CD4-positive, alpha-beta T cell treated with Interleukin-6 at 100 ng/mL for 8 hours (primary cell): ENCODE measurements around the gene LHX3.

Experiments
- DNase-seq: peaks from one replicate; pipeline ENCODE4 v3.0.0-alpha.2; 2020; ENCODE audit warnings: mixed read lengths, low spot score

LHX3 gene

GRCh38 chr9:136177224-136177623 is 27.7 kb downstream of the LHX3 start:
- no peak for DNase-seq

GRCh38 chr9:136175616-136176197 is 29.2 kb downstream of the LHX3 start:
- no peak for DNase-seq

GRCh38 chr9:136174779-136175615 is 29.9 kb downstream of the LHX3 start:
- no peak for DNase-seq

- DNase-seq = no peak
Measured at GRCh38 chr9:136173648-136174290, 31.2 kb downstream of the LHX3 start.

GRCh38 chr9:136172412-136173079 is 32.4 kb downstream of the LHX3 start:
- no peak for DNase-seq

- DNase-seq = no peak
Measured at GRCh38 chr9:136171801-136172411, 33.0 kb downstream of the LHX3 start.

- DNase-seq = no peak
Measured at GRCh38 chr9:136171009-136171800, 33.7 kb downstream of the LHX3 start.

- peak; percentile 20 for DNase-seq
Measured at GRCh38 chr9:136170006-136170901, 34.7 kb downstream of the LHX3 start.

GRCh38 chr9:136169495-136169894 is 35.4 kb downstream of the LHX3 start:
- DNase-seq = no peak

- DNase-seq = no peak
Measured at GRCh38 chr9:136163248-136163850, 41.6 kb downstream of the LHX3 start.

GRCh38 chr9:136160995-136161610 is 43.8 kb downstream of the LHX3 start:
- DNase-seq = no peak

GRCh38 chr9:136160381-136160841 is 44.5 kb downstream of the LHX3 start:
- no peak for DNase-seq

- no peak for DNase-seq
Measured at GRCh38 chr9:136159851-136160250, 45.1 kb downstream of the LHX3 start.

- DNase-seq = no peak
Measured at GRCh38 chr9:136157477-136158265, 47.3 kb downstream of the LHX3 start.

- DNase-seq = no peak
Measured at GRCh38 chr9:136156209-136157120, 48.5 kb downstream of the LHX3 start.

GRCh38 chr9:136155576-136155975 is 49.4 kb downstream of the LHX3 start:
- DNase-seq = no peak

- no peak for DNase-seq
Measured at GRCh38 chr9:136154943-136155342, 50.0 kb downstream of the LHX3 start.
